Measurements from ENCODE around the gene NPC2. TPM values are rescaled to one million over a fixed set of nuclear protein-coding genes. Genes with fewer than 3 reads are reported as not detected.

NPC2 gene
- total RNA-seq, 1 donor from 2014 or later = 215 TPM

Other genes starting within 250 kb of the NPC2 start
- 59.4 TPM for gene ABCD4, start 190.4 kb downstream of the NPC2 start, total RNA-seq
- gene VRTN, start 144.8 kb downstream of the NPC2 start, total RNA-seq = 0.32 TPM
- gene SYNDIG1L, start 67.1 kb downstream of the NPC2 start, total RNA-seq = 0.26 TPM
- gene ISCA2, start 460 bp upstream of the NPC2 start, total RNA-seq = 34.3 TPM
- 84.9 TPM for gene LTBP2, start 118.9 kb upstream of the NPC2 start, total RNA-seq
- 34.3 TPM for gene AREL1, start 219.8 kb upstream of the NPC2 start, total RNA-seq
- gene FCF1, start 219.8 kb upstream of the NPC2 start, total RNA-seq = 37.3 TPM

Data from mucosa of gallbladder (tissue), 1 donor.